GM21786 (cell line): Measurements from ENCODE around the gene AGO1.
"Not testable (repeated sequence)": the region's sequence is repeated elsewhere in the genome, so short reads cannot be mapped to it uniquely, and the experiment has no call there.

Experiments used
- ATAC-seq: cut with Tn5 transposase; IDR thresholded peaks from one replicate; pipeline ENCODE4 v1.9.1; 2021; ENCODE audit not compliant: unreplicated experiment

Gene AGO1

DNA sequence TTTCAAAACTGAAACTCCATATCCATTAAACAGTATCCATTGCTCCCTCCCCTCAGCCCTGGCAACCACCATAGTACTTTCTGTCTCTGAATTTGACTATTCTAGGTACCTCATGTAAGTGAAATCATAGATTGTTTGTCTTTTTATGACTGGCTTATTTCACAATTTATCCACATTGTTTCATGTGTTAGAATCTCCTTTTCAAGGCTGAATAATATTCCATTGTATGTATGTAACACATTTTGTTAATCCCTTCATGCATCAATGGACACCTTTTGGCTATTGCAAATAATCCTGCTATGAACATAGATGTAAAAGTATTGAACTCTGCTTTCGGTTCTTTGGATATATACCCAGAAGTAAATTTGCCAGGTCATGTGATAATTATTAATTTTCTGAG, 85.4 kb downstream of the AGO1 start:
- ATAC-seq: no peak

- ATAC-seq: no peak
These were observed 88.6 kb downstream of the AGO1 start for GRCh38 chr1:35971601-35972000.

GRCh38 chr1:35972631-35973030, 89.6 kb downstream of the AGO1 start:
- ATAC-seq: not testable (repeated sequence)

DNA sequence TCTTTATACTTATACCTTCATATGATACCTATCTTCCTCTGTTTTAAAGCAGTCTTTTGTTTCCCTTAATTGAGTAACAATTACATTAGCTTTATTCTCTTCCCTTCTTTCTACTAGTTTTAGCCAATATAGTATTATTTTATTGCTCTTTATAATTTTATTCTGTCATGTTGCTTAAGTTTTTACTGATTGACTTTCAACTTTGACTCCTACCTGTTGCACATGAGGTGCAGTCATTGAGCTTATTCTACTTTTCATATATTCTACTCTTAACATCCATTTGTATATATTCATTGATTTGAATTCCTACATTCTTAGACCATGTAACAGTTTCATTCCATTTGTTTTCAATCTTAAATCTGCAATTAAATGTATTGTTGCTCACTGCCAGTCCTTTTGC, 97.1 kb downstream of the AGO1 start:
- no peak for ATAC-seq
